CD4-positive, alpha-beta T cell treated with Interleukin-12 subunit alpha and Interleukin-12 subunit beta, for 1 hour (primary cell): Measurements from ENCODE around the gene RAG2.
A peak's percentile ranks its signal among the peaks of the same experiment; 100 is the strongest.

ENCODE experiments used
- DNase-seq: peaks from one replicate; pipeline ENCODE4 v3.0.0-alpha.2; 2020

The RAG2 gene

DNA sequence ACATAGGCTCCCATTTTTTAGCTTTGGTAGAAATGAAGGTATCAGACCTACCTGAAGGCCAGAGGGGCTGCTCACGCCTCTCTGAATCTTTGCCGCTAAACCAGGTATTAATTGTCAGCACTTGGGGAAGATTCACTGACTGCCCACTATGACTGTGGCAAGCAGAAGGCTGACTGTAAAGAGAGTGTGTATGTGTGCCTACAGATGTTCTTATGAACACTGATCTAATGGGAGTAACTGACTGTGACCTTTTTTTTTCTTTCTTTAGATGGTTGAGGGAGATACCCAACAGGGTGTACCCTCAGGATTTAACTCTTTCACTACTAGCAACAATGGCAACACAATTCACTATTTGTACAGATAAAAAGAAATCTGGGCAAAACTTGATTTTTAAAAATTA is at the start of gene RAG2:
Gene RAG2, minus strand, starts transcription at position 186 of the 400 bp plus-strand sequence. CDS start 4,068 bp downstream, outside the sequence.
- DNase-seq = no peak

DNA sequence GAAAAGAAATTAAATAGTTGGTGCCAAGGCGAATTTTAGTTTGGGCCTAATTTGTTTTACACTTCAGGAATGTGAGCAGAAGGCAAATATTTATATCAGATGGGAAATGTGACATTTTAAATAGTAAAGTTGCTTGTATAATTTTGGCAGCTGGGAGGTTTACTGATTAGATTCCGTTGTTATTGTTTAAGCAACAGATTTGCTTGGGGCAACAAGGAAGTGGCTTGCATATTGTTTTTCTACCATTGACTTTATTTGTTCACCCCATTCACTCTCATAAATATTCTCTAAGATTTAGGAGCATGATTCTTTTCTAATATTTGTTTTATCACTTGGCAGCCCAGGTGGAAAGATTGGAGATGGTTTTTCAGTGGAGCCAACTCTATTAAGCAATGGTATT is 40.5 kb upstream of the RAG2 start:
- no peak for DNase-seq

DNA sequence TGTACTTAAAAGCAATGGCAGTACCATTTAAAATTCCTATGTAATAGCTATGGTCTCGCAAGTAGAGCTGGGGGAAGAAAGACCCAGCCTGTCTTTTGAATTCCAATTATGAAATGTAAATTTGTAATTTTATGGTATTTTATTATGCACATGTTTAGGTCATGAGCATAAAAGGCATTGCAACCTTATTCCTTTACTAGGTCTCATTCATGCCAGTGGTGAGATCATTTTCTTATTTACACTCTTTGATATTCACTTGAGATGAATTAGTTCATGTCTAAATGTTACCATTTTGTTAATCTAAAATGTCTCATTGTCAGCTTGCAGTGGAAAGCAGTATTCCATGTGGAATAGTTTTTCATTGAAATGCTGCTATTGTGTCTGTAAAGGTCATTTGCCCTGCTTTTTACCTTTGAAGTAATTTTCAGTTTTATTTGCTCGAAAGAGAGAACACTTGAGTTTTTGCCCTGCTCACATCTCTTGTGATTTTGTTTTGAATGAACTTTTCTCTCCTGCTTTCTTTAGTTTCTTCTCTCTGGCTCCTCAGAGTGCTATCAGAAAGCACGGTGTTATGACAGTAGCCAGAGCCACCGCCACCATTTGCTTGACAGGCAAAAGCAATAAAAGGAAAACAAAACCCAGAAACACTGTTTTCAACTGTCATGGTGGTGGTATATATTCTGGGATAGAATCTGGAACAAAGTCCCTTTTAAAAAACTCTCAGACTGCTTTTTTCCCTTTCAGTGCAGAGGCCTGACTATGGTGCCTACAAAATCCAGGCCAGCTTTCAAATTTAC is 37.2 kb upstream of the RAG2 start:
- DNase-seq = no peak

DNA sequence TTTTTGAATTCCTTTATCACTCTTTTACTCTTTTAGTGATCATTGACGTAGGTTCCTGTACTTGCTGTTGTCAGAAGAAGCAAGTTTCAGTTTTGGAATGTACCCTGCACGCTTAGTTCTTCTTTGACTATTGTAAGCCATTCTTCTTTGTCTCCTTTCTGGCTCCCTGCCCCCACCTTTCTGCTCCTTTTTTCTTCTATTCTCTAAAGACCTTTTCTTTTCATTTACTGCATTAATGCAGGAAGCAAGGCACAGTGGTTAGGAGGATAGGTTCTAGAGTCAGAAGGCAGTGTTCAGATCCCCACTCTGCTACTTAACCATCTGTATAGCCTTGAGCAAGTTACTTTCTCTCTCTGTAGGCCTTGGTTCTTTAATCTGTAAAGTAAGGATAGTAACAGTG is 33.7 kb upstream of the RAG2 start:
- DNase-seq = no peak

DNA sequence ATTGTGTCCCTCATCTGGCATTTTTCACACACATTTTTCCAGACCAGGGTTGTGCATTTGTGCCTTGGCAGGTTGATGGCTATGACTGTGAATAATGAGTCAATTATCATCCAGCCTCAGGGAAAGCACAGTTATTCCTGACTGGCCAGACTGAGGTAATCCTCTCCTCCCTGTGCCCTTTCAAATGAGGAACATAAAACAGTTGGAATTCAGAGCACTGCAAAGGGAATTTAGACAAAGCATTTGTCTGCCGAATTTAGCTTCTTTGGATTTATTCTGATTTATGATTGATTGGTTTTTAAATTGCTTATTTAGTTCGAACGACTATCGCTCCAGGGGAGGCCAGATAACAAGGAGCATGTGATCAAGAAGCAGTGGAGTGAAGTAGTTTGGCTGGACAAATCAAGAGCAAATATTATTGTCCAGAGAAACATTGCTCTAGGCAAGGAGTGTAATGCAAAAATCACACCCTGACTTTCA is 30.8 kb upstream of the RAG2 start:
- DNase-seq = no peak

DNA sequence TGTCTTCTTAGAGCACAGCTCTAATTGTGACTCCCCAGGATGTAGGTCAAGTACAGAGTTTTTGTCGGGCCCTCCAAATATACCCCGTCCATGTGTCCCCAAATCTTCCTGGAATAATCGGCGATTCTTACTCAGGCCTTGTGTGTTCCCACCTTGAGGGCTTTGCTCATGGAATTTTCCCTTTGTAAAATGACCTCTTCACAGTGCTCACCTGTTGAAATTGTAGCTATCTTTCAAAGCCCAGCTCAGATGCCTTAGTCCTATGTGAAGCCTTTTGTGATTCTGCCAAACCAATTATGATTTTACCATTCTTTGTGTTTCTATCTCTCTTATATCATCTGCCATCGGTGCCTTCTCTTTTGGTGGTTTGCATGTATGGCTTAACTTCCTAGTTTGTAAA is 30.1 kb upstream of the RAG2 start:
- DNase-seq = no peak

DNA sequence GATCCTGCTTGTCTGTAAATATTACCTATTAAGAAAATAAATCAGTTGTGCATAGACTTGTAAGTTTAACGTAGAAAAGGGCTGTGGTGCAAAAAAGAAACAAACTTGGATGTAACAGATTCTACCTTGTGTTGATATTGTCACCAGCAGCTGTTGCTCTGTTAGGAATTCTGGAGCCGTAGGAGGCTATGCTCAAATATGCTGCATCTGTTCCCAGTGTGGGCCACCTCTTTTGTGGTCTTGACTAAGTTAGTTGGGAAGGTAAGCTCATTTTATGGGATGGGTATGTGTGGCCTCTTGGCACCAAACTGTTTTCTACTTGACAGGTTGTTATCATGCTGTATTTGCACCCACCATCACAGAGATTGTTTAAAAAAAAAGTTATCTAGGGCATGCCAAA is 29.4 kb upstream of the RAG2 start:
- no peak for DNase-seq

DNA sequence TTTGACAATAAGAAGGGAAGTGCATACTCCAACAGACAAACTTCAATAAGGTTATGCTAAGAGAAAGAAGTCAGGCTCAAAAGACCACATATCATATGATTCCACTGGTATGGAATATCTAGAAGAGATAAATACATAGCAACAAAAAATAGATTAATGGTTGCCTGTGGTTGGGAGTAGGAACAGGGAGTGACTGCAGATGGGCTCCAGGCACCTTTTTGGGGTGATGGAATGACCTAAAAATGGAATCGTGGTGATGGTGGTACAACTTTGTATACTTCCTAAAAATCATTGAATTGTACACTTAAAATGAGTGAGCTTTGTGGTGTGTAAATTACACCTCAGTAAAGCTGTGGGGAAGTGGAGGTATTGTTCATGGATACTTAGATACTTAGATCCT is 29.0 kb upstream of the RAG2 start:
- no peak for DNase-seq

DNA sequence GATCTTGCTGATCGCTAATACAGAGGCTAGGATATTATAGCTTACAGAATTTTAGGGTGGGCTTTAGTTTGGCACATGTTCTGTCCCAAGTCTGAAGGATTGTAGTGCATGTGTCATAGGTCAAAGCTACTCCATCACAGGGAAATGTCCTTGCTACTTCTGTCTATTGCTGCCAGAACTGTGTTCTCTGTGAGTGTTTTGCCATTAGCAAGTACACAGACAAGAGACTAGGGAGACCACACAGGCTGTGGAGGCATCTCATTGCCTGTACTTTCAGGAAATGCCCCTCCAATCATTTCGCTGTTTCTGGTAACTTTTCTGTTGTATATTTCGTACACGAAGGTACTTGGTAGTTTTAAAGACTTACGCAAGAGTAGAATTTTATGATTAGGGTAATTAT is 25.5 kb upstream of the RAG2 start:
- DNase-seq = no peak

DNA sequence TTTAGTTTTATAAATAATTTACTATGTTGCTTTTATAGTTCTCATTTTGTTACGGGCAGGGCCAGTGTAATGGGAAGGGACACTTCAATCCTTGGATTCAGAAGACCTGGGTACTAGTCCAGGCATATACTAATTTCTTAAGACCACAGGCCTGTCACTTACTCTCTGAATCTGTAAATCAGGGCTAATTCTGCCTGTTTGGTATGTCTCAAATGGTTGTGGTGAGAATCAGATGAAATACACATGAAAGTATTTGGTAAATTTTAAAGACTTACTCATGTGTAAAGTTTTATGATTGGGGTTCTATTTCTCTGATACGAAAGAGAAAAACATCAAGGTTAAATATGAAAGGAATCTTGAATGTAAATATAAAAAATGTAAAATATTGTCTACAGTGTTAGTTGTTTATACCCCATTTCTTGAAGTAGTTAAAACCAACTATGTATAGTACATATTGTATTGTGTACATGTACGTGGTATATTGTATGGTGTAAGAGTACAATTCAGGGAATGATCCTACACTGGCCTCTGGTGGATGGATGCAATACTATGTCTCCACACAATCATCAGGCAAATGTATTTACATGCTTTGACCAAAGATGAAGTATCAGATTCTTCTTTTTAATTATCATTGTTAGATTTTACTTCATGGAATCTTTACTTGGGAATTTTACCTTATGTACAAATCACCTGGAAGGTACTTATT is 24.5 kb upstream of the RAG2 start:
- peak; percentile 8 for DNase-seq

DNA sequence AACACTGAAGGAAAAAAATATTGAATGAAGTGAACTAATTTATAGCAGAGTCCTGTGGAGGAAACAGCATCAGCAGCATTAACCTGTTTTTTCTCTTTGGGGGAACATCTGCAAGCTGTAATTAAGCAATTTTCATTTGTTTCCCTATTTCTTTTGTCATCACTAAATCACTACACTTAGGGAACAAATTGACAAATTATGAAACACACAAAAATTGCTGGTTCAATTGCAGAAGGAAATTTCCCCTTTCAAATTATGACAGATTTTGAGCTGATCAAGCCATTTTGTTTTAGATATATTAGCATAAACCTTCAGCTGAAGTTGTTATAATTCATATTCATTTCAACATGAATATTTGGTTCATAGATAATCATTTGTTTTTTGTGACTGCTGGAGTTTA is 22.2 kb upstream of the RAG2 start:
- no peak for DNase-seq

DNA sequence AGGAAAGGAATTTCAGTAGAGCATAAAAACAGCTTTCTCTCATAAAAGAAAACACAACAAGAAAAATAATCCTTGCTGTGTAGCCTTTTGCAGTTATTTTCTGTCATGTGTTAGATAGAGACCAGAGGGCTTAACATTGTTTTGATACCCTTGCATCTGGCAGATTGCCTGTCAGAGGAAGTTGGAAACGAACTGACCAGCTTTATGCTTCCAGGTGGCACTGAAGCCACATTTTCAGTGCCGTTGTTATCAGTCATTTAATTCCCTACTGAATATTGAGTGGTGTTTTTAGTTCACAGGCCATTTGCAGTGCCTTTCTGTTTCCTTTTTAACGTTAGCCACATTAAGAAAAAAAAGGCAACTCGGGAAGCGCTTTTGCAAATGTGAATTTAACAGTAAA is 21.5 kb upstream of the RAG2 start:
- no peak for DNase-seq

DNA sequence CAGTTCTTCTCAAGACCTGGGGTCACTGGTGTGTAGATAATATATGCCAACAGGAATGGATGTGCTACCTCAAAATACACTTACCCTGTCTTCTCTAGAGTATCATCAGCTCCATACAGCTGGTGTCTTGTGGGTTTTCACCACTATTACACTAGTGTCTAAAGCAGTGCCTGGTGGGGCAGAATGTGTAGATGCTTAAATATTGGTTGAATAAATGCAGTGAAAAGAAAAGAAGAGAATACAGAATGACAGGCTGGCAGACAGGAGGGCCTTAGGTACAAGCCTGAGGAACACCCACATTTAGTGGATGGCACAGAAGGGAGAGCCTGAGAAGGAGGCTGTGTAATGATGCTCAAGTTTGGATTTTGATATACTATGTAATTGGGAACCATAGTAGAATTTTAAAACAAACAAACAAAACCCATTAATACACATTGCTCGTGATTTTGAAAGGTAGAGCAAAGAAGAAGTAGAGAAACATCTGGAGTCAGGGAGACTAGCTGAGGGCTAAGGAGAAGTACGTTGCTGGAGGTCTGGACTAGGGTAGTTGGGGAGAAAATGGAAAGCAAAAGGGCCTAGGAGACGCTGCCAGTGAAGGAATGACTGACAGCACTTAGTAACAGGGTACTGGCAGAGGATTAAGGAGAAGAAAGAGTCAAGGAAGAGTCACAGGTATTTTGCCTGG is 20.5 kb upstream of the RAG2 start:
- no peak for DNase-seq

DNA sequence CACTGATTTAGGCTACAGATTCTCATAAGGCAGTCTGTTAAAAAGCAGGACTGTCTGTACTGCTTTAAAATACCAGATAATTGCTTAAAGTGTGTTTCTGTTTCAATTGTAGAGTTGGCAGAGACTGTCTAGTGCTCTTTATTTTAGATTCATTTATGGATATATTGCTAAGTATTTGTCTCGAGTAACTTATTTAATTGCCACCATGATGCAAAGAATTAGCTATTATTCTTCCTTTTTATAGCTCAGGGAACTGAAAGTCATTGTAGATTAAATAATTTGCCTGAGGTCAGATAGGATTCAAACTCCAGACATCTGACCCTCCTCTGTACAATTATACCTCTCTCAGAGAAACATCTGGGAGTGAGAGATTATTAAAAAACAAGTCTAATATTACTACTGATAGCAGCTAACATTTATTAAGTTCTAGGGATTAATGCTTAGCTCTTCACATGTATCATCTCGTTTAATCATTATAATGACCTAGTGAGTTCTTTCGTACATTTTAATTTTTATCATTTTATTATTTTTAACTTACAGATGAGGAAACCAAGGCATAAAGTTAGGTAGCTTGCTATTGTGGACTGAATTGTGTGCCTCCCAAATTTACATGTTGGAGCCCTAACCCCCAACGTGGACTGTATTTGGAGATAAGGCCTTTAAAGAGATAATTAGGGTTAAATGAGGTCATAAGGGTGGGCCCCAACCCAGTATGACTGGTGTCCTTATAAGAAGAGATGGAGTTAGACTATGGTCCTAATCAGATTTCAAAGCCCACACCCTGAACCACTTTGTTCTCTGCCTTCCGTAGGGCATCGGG is 19.7 kb upstream of the RAG2 start:
- no peak for DNase-seq

DNA sequence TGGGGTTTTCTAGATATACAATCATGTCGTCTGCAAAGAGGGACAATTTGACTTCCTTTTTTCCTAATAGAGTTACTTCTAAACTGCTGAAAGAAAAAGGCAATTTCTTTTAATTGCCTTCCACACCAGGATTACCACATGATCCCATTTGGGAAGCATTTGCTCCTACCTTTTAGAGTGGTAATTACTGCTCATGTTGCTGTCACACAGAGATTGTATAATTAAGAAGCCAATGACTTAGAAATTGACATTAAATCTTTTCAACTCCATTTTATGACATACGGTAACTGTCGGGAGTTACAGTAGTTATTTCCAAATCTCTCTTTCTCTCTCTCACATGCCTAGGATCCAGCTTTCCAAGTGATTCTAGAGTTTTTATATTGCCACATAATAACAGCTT is 17.8 kb upstream of the RAG2 start:
- no peak for DNase-seq

DNA sequence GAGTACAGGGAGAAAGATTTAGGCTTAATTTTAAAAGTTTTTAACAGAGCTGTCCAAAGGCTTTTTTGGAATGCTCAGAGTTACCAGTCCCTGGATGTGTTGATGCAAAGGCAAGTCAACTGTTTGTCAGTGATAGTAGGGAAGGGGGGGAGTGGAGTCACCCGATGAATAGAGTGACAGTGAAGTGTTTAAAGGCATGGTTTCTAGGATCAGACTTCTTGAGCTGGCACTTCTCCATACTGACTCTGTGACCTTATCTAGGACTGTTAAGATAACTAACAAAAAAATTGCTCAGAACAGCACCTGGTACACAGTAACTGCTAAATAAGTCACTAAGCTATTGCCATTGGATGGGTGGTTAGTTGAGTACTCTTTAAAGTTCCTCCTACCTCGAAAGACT is 11.3 kb upstream of the RAG2 start:
- no peak for DNase-seq

DNA sequence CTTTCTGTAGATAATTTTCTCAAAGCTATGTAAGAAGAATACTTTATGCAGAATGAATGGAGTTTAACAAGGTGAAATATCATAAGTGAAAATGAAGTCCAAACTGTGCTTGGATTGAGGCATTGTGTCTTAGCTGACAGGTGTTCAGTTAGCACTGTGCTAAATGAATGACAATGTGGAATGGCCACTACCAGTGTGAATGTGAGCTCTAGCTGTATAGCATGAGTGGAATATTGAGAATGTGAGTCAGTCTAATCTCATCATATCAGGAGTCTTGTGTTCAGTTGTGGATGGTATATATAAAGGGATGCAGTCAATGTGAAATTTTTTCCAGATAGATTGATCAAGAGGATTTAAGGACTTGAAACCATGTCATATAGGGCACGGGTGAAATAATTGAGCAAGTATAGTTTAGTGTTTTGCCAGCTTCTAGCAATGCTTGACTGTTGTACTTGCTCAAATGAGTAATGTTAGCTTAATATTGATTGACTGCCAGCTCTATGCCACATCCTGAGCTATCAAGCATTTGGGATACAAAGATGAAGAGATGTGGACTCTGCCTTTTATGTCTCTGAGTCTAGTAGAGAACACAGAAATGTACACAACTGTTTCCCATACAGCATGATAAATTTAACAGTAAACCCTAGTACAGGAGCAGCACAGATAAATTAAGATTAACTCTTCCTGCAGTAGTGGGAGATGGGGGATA is 10.6 kb upstream of the RAG2 start:
- no peak for DNase-seq

DNA sequence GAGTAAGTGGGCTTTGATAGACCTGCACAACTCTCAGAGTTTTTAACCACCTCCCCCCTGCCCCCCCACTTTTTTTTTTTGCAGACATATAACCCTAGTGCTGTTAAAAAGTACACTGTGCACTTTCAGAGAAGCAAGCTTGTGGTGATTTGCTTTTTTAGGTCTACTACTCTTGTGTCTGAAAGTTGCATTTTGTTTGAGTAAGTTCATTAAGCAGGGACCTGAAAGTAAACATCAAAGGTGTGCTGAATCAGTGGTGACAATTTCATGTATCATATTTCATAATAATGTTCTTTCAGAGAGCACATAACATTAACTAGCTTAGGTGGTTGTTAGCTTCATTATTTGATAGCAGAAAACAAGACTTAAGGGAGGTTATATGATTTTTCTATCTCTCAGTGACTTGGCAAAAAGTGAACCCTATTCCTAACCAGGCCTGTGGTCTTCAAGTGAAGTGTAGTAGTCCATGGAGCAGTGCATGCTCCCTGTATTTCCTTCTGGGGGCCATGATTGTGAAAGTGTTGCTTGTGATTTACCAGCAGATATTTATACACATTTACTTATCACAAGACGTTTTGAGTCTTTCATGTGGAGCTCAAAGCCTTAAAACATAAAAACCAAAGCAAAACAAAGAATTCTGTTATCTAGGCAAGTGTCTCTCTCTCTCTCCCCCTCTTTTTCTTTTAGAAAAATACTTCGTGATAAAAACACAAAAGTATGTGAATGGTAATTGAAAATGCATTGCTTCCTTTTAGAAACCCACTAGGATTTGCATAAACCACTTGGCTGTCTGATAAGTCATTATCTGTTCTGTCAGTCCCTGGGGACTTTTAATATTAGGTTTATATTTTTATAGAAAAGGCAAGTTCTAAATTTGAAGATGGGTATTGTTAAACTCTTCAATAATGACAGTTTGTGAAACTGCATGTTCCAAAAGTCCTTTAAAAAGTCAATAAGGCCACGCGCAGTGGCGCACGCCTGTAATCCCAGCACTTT is 7.5 kb upstream of the RAG2 start:
- DNase-seq = no peak

DNA sequence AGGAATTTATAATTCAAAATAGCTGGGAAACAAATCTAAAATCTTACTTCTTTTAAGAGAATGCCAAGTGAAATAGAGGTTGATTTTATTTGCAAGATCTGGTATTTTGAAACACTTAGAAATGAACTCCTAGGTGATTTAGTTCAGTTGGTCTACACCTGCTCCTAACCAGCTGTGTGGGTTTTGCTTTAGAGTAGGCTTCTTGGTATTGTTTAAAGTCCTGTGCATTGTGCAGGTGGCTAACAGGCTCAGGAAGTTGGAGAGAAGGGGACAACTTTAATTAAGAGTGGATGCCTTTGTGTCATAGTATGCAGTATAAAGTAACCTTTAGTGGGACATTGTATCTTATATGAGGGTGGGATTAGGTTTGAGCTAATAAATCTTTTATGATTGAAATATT is 4.1 kb upstream of the RAG2 start:
- no peak for DNase-seq

DNA sequence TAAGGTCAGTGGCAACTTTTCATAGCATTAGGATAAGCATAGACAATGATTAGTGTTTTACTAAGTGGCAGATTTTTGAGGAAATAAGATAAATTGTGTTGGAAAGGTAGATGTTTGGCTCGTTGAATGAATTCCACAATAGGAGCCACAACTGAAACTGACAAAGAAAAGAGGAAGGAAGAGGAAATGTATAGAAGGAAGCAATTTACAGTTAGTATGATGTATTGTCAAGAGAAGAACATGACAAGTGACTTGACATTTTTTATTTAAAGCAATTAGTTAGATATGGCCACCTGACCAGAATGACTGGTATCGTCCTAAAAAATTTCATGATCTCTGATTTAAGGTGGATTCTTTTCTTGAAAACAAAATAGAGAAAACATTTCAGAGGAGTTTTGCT is 3.1 kb upstream of the RAG2 start:
- DNase-seq = no peak

DNA sequence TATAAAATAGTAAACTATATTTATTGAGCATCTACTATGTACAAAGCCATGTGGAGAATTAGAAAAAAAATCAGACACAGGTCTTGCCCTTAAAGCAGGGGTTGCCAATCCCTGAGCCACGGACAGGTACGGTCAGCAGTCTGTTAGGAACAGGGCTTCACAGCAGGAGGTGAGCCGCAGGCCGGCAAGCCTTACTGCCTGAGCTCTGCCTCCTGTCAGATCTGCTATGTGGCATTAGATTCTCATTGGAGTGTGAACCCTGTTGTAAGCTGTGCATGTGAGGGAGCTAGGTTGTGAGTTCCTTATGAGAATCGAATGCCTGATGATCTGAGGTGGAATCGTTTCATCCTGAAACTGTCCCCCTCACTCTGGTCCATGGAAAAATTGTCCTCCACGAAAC is 2.1 kb upstream of the RAG2 start:
- DNase-seq = no peak
